ENCODE results near the gene ALOX12.
A peak's percentile ranks its signal among the peaks of the same experiment; 100 is the strongest.
"Not testable (repeated sequence)": the region's sequence is repeated elsewhere in the genome, so short reads cannot be mapped to it uniquely, and the experiment has no call there.

The ALOX12 gene

GRCh38 chr17:6995500-6996255 is at the start of gene ALOX12:
Gene ALOX12, plus strand, starts transcription at chr17:6996049. Its CDS starts 69 bp downstream, at chr17:6996118.
- no peak for DNase-seq

- DNase-seq, result no peak
Observed at GRCh38 chr17:6947745-6948144, 48.1 kb upstream of the ALOX12 start.

- DNase-seq, result peak; percentile 25 to 56
Observed at GRCh38 chr17:6948562-6948961, 47.3 kb upstream of the ALOX12 start.

- no peak for DNase-seq
Observed at GRCh38 chr17:6948976-6949375, 46.9 kb upstream of the ALOX12 start.

- DNase-seq, result not testable (repeated sequence)
Observed at GRCh38 chr17:6950938-6951337, 44.9 kb upstream of the ALOX12 start.

GRCh38 chr17:6953689-6954088 is 42.2 kb upstream of the ALOX12 start:
- DNase-seq, result no peak

GRCh38 chr17:6959700-6960099 is 36.1 kb upstream of the ALOX12 start:
- DNase-seq, result no peak

GRCh38 chr17:6969323-6969726 is 26.5 kb upstream of the ALOX12 start:
- no peak for DNase-seq

GRCh38 chr17:6970992-6971391 is 24.9 kb upstream of the ALOX12 start:
- no peak for DNase-seq

- not testable (repeated sequence) for DNase-seq
Observed at GRCh38 chr17:6979440-6979839, 16.4 kb upstream of the ALOX12 start.

- no peak for DNase-seq
Observed at GRCh38 chr17:6981426-6981825, 14.4 kb upstream of the ALOX12 start.

GRCh38 chr17:6985266-6985665 is 10.6 kb upstream of the ALOX12 start:
- no peak for DNase-seq

GRCh38 chr17:6986676-6987075 is 9.2 kb upstream of the ALOX12 start:
- no peak for DNase-seq

GRCh38 chr17:6989779-6990178 is 6.1 kb upstream of the ALOX12 start:
- no peak for DNase-seq

- DNase-seq, result not testable (repeated sequence)
Observed at GRCh38 chr17:6993613-6994056, 2.2 kb upstream of the ALOX12 start.

GRCh38 chr17:6994118-6994598 is 1.7 kb upstream of the ALOX12 start:
- no peak for DNase-seq

GRCh38 chr17:6994666-6995256 is 1.1 kb upstream of the ALOX12 start:
- DNase-seq, result no peak

GRCh38 chr17:6996256-6997011 is 585 bp downstream of the ALOX12 start:
- DNase-seq, result no peak

GRCh38 chr17:6997171-6997570 is 1.3 kb downstream of the ALOX12 start:
- DNase-seq, result no peak

- no peak for DNase-seq
Observed at GRCh38 chr17:6998855-6999508, 3.1 kb downstream of the ALOX12 start.

- peak in 1 of 2 donors; percentile 41 for DNase-seq
Observed at GRCh38 chr17:7001318-7001961, 5.6 kb downstream of the ALOX12 start.

GRCh38 chr17:7002288-7003047 is 6.6 kb downstream of the ALOX12 start:
- no peak for DNase-seq
